Neural progenitor cell (in vitro differentiated cells): ENCODE measurements around the gene ZP4. TPM values are rescaled to one million over a fixed set of nuclear protein-coding genes. Genes with fewer than 3 reads are reported as not detected.

Source experiments
- DNase-seq: peaks from one replicate; pipeline ENCODE4 v3.0.0-alpha.2; 2016; ENCODE audit warnings: low spot score
- H2AFZ ChIP-seq: fragments of 200-600 bp; sonication (generic); replicated peaks from 2 replicates; pipeline ENCODE4 v1.6.1; 2016; ENCODE audit warnings: antibody characterized with exemption
- H3F3A ChIP-seq: fragments of 200-600 bp; sonication (generic); 2 replicates; pipeline ENCODE4 v1.6.1; 2016; ENCODE audit warnings: antibody characterized with exemption, low read depth
- H3K27ac ChIP-seq: fragments of 200-600 bp; sonication (generic); 2 replicates; pipeline ENCODE4 v1.5.1; 2016; ENCODE audit warnings: mild to moderate bottlenecking
- H3K27me3 ChIP-seq: fragments of 200-600 bp; sonication (generic); 2 replicates; pipeline ENCODE4 v1.6.1; 2016; ENCODE audit warnings: mild to moderate bottlenecking, moderate library complexity
- H3K36me3 ChIP-seq: fragments of 200-600 bp; sonication (generic); 2 replicates; pipeline ENCODE4 v1.5.1; 2016
- H3K4me1 ChIP-seq: fragments of 200-600 bp; sonication (generic); 2 replicates; pipeline ENCODE4 v1.6.1; 2016; ENCODE audit warnings: mixed run types
- H3K4me2 ChIP-seq: fragments of 200-600 bp; sonication (generic); 2 replicates; pipeline ENCODE4 v1.6.1; 2016
- H3K4me3 ChIP-seq: fragments of 200-600 bp; sonication (generic); 2 replicates; pipeline ENCODE4 v1.5.1; 2016
- H3K79me2 ChIP-seq: fragments of 200-600 bp; sonication (generic); 2 replicates; pipeline ENCODE4 v1.6.1; 2016; ENCODE audit warnings: low read depth
- H3K9ac ChIP-seq: fragments of 200-600 bp; sonication (generic); 2 replicates; pipeline ENCODE4 v1.6.1; 2016
- H3K9me3 ChIP-seq: fragments of 200-600 bp; sonication (generic); 2 replicates; pipeline ENCODE4 v1.5.1; 2016; ENCODE audit warnings: low read depth
- H4K20me1 ChIP-seq: fragments of 200-600 bp; sonication (generic); 2 replicates; pipeline ENCODE4 v1.6.1; 2016; ENCODE audit warnings: low read depth
- H3K27ac Mint-ChIP-seq: 3 replicates; pipeline ENCODE4 v1.8.0; 2021; ENCODE audit warnings: mixed read lengths
- H3K27me3 Mint-ChIP-seq: 2 replicates; pipeline ENCODE4 v1.8.0; 2022; ENCODE audit warnings: low read depth, mild to moderate bottlenecking, inconsistent platforms, moderate library complexity, mixed read lengths; ENCODE audit not compliant: insufficient read depth
- H3K36me3 Mint-ChIP-seq: 3 replicates; pipeline ENCODE4 v1.8.0; 2021; ENCODE audit warnings: mixed read lengths
- H3K4me1 Mint-ChIP-seq: 3 replicates; pipeline ENCODE4 v1.8.0; 2021; ENCODE audit warnings: mixed read lengths
- H3K4me3 Mint-ChIP-seq: 3 replicates; pipeline ENCODE4 v1.8.0; 2021; ENCODE audit warnings: mild to moderate bottlenecking, moderate library complexity, mixed read lengths
- H3K9me3 Mint-ChIP-seq: 3 replicates; pipeline ENCODE4 v1.8.0; 2020; ENCODE audit warnings: mixed read lengths
- EZH2 ChIP-seq: fragments of 200-600 bp; sonication (generic); IDR thresholded peaks from 2 replicates; pipeline ENCODE4 v1.6.1; 2017; ENCODE audit warnings: antibody characterized with exemption, mild to moderate bottlenecking, moderate library complexity
- EZH2phosphoT487 ChIP-seq: fragments of 200-600 bp; sonication (generic); IDR thresholded peaks from 2 replicates; pipeline ENCODE4 v1.6.1; 2017; ENCODE audit warnings: antibody characterized with exemption
- total RNA-seq: library from RNA; depleted of rRNA; stranded (reverse); fragments of >200 nt; gene quantifications from 2 replicates; pipeline ENCODE4 v1.2.3, GENCODE V29; 2015; ENCODE audit warnings: low replicate concordance
- TF ChIP-seq, protein P1 (sequence below): fragments of 200-600 bp; sonication (generic); IDR thresholded peaks from 2 replicates; pipeline ENCODE4 v1.5.1; 2017; ENCODE audit warnings: antibody characterized with exemption, mild to moderate bottlenecking

Gene ZP4
- total RNA-seq, 1 donor from 2014 or later: not detected

GRCh38 chr1:237861944-237862343 is 28.8 kb downstream of the ZP4 start:
- H3K4me2 ChIP-seq: no peak overlapping the region
- Mint-ChIP-seq H3K27me3 (peaks cover 4% of the 10 kb centered on the region), H3K4me3 (no peak overlapping the region), H3K36me3 (no peaks in the 10 kb centered on the region), H3K27ac (no peak overlapping the region), H3K9me3 (no peaks in the 10 kb centered on the region), H3K4me1 (peaks cover 11% of the 10 kb centered on the region)
- H3K9me3 ChIP-seq: no peaks in the 10 kb centered on the region
- TF ChIP-seq, protein P1, sequence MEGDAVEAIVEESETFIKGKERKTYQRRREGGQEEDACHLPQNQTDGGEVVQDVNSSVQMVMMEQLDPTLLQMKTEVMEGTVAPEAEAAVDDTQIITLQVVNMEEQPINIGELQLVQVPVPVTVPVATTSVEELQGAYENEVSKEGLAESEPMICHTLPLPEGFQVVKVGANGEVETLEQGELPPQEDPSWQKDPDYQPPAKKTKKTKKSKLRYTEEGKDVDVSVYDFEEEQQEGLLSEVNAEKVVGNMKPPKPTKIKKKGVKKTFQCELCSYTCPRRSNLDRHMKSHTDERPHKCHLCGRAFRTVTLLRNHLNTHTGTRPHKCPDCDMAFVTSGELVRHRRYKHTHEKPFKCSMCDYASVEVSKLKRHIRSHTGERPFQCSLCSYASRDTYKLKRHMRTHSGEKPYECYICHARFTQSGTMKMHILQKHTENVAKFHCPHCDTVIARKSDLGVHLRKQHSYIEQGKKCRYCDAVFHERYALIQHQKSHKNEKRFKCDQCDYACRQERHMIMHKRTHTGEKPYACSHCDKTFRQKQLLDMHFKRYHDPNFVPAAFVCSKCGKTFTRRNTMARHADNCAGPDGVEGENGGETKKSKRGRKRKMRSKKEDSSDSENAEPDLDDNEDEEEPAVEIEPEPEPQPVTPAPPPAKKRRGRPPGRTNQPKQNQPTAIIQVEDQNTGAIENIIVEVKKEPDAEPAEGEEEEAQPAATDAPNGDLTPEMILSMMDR: no peak
- TF ChIP-seq EZH2: no peak
- TF ChIP-seq EZH2phosphoT487: no peak
- no peaks in the 10 kb centered on the region for H4K20me1 ChIP-seq
- H3K4me3 ChIP-seq: no peak overlapping the region
- peaks cover 3% of the 10 kb centered on the region for H3K4me1 ChIP-seq
- DNase-seq: no peak
- H3K36me3 ChIP-seq: no peaks in the 10 kb centered on the region
- no peaks in the 10 kb centered on the region for H3K79me2 ChIP-seq
- H3F3A ChIP-seq: peaks cover 13% of the 10 kb centered on the region
- H2AFZ ChIP-seq: no peak overlapping the region
- no peak overlapping the region for H3K27ac ChIP-seq
- no peak overlapping the region for H3K9ac ChIP-seq
- H3K27me3 ChIP-seq: peaks cover 7% of the 10 kb centered on the region

DNA sequence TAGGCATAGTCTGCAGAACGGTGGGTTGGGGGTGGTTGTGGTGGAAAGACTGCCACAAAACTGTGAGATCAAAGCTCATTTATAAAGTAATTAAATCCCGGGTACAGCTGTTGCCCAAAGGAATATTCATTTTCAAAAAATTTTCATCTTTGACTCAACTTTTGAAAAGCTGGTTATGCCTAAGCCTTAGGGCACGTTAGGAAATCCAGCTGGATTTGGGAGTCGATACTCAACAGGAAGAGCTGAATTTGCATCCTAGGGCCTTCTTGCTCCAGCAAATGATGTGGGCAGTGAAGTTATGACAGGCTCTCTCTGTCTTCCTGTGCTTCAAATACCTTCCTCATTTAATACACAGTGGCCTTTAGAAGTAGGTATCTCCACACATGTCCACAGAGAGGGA is 31.7 kb downstream of the ZP4 start:
- no peak overlapping the region for H2AFZ ChIP-seq
- Mint-ChIP-seq H3K27ac (no peak overlapping the region), H3K4me1 (peaks cover 2% of the 10 kb centered on the region), H3K9me3 (no peaks in the 10 kb centered on the region), H3K4me3 (no peak overlapping the region), H3K27me3 (peaks cover 4% of the 10 kb centered on the region), H3K36me3 (no peaks in the 10 kb centered on the region)
- H3K79me2 ChIP-seq: no peaks in the 10 kb centered on the region
- TF ChIP-seq EZH2: no peak
- TF ChIP-seq, protein P1: no peak
- TF ChIP-seq EZH2phosphoT487: no peak
- no peak overlapping the region for H3K27ac ChIP-seq
- H3K4me3 ChIP-seq: no peak overlapping the region
- no peak overlapping the region for H3K4me2 ChIP-seq
- no peaks in the 10 kb centered on the region for H3K36me3 ChIP-seq
- H3K4me1 ChIP-seq: no peaks in the 10 kb centered on the region
- no peaks in the 10 kb centered on the region for H3F3A ChIP-seq
- DNase-seq: no peak
- no peaks in the 10 kb centered on the region for H3K27me3 ChIP-seq
- H4K20me1 ChIP-seq: no peaks in the 10 kb centered on the region
- no peak overlapping the region for H3K9ac ChIP-seq
- H3K9me3 ChIP-seq: no peaks in the 10 kb centered on the region

DNA sequence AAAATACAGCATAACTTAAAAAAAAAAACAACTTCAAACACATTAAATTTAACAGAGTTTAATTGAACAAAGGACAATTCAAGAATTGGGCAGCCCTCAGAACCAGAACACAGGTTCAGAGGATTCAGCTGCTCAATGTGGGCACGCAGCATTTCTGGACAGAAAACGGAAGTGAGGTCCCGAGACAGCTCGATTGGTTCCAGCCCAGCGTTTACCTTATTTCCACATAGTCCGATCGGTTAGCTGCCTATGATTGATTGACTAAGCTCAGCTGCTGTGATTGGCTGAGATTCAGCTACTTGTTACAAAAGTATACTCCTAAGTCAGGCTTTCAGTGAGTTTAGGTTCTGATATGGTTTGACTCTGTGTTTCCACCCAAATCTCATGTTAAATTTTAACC is 33.3 kb downstream of the ZP4 start:
- H3K27ac Mint-ChIP-seq: no peak overlapping the region
- H3K4me3 Mint-ChIP-seq: no peak overlapping the region
- H3K4me1 ChIP-seq: no peaks in the 10 kb centered on the region
- H3K79me2 ChIP-seq: no peaks in the 10 kb centered on the region
- no peak for TF ChIP-seq EZH2
- no peak for TF ChIP-seq EZH2phosphoT487
- TF ChIP-seq, protein P1: no peak
- no peak overlapping the region for H3K9ac ChIP-seq
- no peak overlapping the region for H3K4me2 ChIP-seq
- no peaks in the 10 kb centered on the region for H3K36me3 Mint-ChIP-seq
- no peak overlapping the region for H3K27ac ChIP-seq
- H3K9me3 ChIP-seq: no peaks in the 10 kb centered on the region
- no peaks in the 10 kb centered on the region for H3K4me1 Mint-ChIP-seq
- H3K4me3 ChIP-seq: no peak overlapping the region
- H3K36me3 ChIP-seq: no peaks in the 10 kb centered on the region
- no peaks in the 10 kb centered on the region for H4K20me1 ChIP-seq
- no peaks in the 10 kb centered on the region for H3K9me3 Mint-ChIP-seq
- H3K27me3 Mint-ChIP-seq: peaks cover 4% of the 10 kb centered on the region
- H2AFZ ChIP-seq: no peak overlapping the region
- DNase-seq: no peak
- no peaks in the 10 kb centered on the region for H3K27me3 ChIP-seq
- H3F3A ChIP-seq: no peaks in the 10 kb centered on the region
